Keratinocyte (primary cell): Measurements from ENCODE around the gene CBLN3. TPM values are rescaled to one million over a fixed set of nuclear protein-coding genes. Genes with fewer than 3 reads are reported as not detected.

ENCODE experiments used
- DNase-seq: peaks from one replicate; pipeline ENCODE4 v3.0.0-alpha.2; 2011; ENCODE audit warnings: low read depth, missing footprints, low spot score
- FAIRE-seq: peaks from 2 replicates; lab custom pipeline; 2011; peaks lifted over from hg19 to GRCh38; lab: Jason Lieb, UNC
- H2AFZ ChIP-seq: 2 replicates; pipeline ENCODE4 v1.6.0; 2012; ENCODE audit warnings: low read length, control low read depth, inconsistent platforms; ENCODE audit not compliant: control insufficient read depth
- H3K27ac ChIP-seq: 2 replicates; pipeline ENCODE4 v1.5.1; 2011; ENCODE audit warnings: low read length; ENCODE audit not compliant: control insufficient read depth, insufficient read depth
- H3K27me3 ChIP-seq: 3 replicates; pipeline ENCODE4 v1.6.0; 2011; ENCODE audit warnings: low read length; ENCODE audit not compliant: control insufficient read depth, insufficient read depth; ENCODE audit errors: extremely low read depth
- H3K36me3 ChIP-seq, 2 experiments: 2 replicates in 1 of 2; 3 replicates in 1 of 2; pipeline ENCODE4 v1.5.1; 2011; ENCODE audit warnings: low read length in 2 of 2, mild to moderate bottlenecking in 1 of 2; ENCODE audit not compliant: control insufficient read depth in 2 of 2, insufficient read depth in 2 of 2; ENCODE audit errors: extremely low read depth in 1 of 2
- H3K4me1 ChIP-seq: 3 replicates; pipeline ENCODE4 v1.5.1; 2011; ENCODE audit warnings: low read length; ENCODE audit not compliant: control insufficient read depth, insufficient read depth; ENCODE audit errors: extremely low read depth
- H3K4me2 ChIP-seq: 3 replicates; pipeline ENCODE4 v1.6.0; 2011; ENCODE audit warnings: low read depth, low read length; ENCODE audit not compliant: control insufficient read depth, insufficient read depth; ENCODE audit errors: extremely low read depth
- H3K4me3 ChIP-seq, 3 experiments: fragments of 200-600 bp in 1 of 3; sonication (generic) in 1 of 3; 2 replicates in 2 of 3; 3 replicates in 1 of 3; pipeline ENCODE4 v1.5.1; 2011 to 2016; ENCODE audit warnings: low read length in 3 of 3, mild to moderate bottlenecking in 3 of 3, control low read depth in 2 of 3, inconsistent platforms in 1 of 3, low read depth in 1 of 3, mixed read lengths in 1 of 3, mixed run types in 1 of 3, moderate library complexity in 1 of 3; ENCODE audit not compliant: control insufficient read depth in 2 of 3, insufficient read depth in 2 of 3; ENCODE audit errors: extremely low read depth in 1 of 3
- H3K79me2 ChIP-seq: 2 replicates; pipeline ENCODE4 v1.6.0; 2012; ENCODE audit warnings: low read length; ENCODE audit not compliant: control insufficient read depth, insufficient read depth
- H3K9ac ChIP-seq: 3 replicates; pipeline ENCODE4 v1.6.0; 2011; ENCODE audit warnings: low read length; ENCODE audit not compliant: control insufficient read depth, insufficient read depth; ENCODE audit errors: extremely low read depth
- H3K9me1 ChIP-seq: 3 replicates; pipeline ENCODE4 v1.6.0; 2011; ENCODE audit warnings: low read length; ENCODE audit not compliant: control insufficient read depth, insufficient read depth; ENCODE audit errors: extremely low read depth
- H3K9me3 ChIP-seq: 2 replicates; pipeline ENCODE4 v1.5.1; 2012; ENCODE audit warnings: low read depth, low read length; ENCODE audit not compliant: control insufficient read depth
- H4K20me1 ChIP-seq: 3 replicates; pipeline ENCODE4 v1.6.0; 2011; ENCODE audit warnings: low read length; ENCODE audit not compliant: control insufficient read depth, insufficient read depth; ENCODE audit errors: extremely low read depth
- CTCF ChIP-seq, 3 experiments: IDR thresholded peaks in 1 of 3; conservative IDR thresholded peaks in 1 of 3; optimal IDR thresholded peaks in 1 of 3; 2 replicates in 2 of 3; 3 replicates in 1 of 3; pipeline versions ENCODE3 to v1.5.1; 2011; ENCODE audit warnings: low read length in 3 of 3, mild to moderate bottlenecking in 3 of 3, moderate library complexity in 2 of 3, control low read depth in 1 of 3, inconsistent platforms in 1 of 3; ENCODE audit not compliant: insufficient read depth in 2 of 3; ENCODE audit errors: extremely low read depth in 1 of 3
- EZH2 ChIP-seq: IDR thresholded peaks from one replicate; pipeline ENCODE4 v1.6.1; 2012; ENCODE audit warnings: inconsistent platforms, mild to moderate bottlenecking, low read length, moderate library complexity
- dilution Hi-C: fragments of 300-500 bp; cut with MboI; formaldehyde crosslinking; loops from one replicate; pipeline ENCODE4 v1.7.0; 2020; ENCODE audit warnings: low sequenced_read_pairs; ENCODE audit not compliant: extremely low pct_ligation_motif_present
- polyA plus RNA-seq, 5 experiments: library from polyadenylated mRNA; depleted of rRNA in 3 of 5; stranded (reverse) in 3 of 5; stranded (forward) in 1 of 5; unstranded in 1 of 5; fragments of >200 nt; gene quantifications; 1 replicate in 1 of 5; 2 replicates in 3 of 5; 3 replicates in 1 of 5; pipeline versions ENCODE4 v1.2.1 to v1.2.3, GENCODE V29; 2011 to 2012; ENCODE audit warnings: missing spikeins in 2 of 5, low read depth in 1 of 5, low replicate concordance in 1 of 5

CBLN3 gene
- polyA plus RNA-seq, 1 donor (not counting 4 experiments of a cell fraction or from before 2014, with no cell fraction given): 1.6 TPM

- Histone ChIP-seq H3K36me3 (no peaks in the 10 kb centered on the region), H4K20me1 (no peaks in the 10 kb centered on the region), H3K9me3 (no peaks in the 10 kb centered on the region), H3K27me3 (no peaks in the 10 kb centered on the region), H3K4me2 (no peak overlapping the region), H3K9ac (no peak overlapping the region), H3K27ac (no peak overlapping the region), H3K9me1 (no peaks in the 10 kb centered on the region), H2AFZ (no peak overlapping the region), H3K4me3 (no peak overlapping the region), H3K4me1 (peaks cover under 1% of the 10 kb centered on the region), H3K79me2 (no peaks in the 10 kb centered on the region)
- dilution Hi-C loops: no loop called here
- TF ChIP-seq EZH2 (no peak), CTCF (optimal IDR thresholded peaks at IDR 0.05 in 1 of 3, IDR thresholded peaks at IDR 0.05 in 1 of 3, conservative IDR thresholded peaks at IDR 0.05 in 1 of 3; ENCODE audit: extremely low read depth in 1 of 3, insufficient read depth in 2 of 3, low read length in 3 of 3) (no peak)
- no peak for FAIRE-seq
- DNase-seq: no peak
Observed at GRCh38 chr14:24387009-24387345, 42.5 kb downstream of the CBLN3 start.

GRCh38 chr14:24385524-24385923 is 43.9 kb downstream of the CBLN3 start:
- Histone ChIP-seq H3K4me2 (no peak overlapping the region), H3K27ac (no peak overlapping the region), H3K36me3 (no peaks in the 10 kb centered on the region), H3K9ac (no peak overlapping the region), H4K20me1 (no peaks in the 10 kb centered on the region), H3K4me1 (peaks cover 11% of the 10 kb centered on the region), H3K27me3 (no peaks in the 10 kb centered on the region), H3K9me1 (no peaks in the 10 kb centered on the region), H3K79me2 (no peaks in the 10 kb centered on the region), H3K9me3 (no peaks in the 10 kb centered on the region), H3K4me3 (no peak overlapping the region), H2AFZ (no peak overlapping the region)
- TF ChIP-seq CTCF (optimal IDR thresholded peaks at IDR 0.05 in 1 of 3, IDR thresholded peaks at IDR 0.05 in 1 of 3, conservative IDR thresholded peaks at IDR 0.05 in 1 of 3; ENCODE audit: extremely low read depth in 1 of 3, insufficient read depth in 2 of 3, low read length in 3 of 3) (no peak), EZH2 (no peak)
- DNase-seq (no peak), FAIRE-seq (no peak)
- dilution Hi-C loops: no loop called here
